WTC11 (cell line): ENCODE results near the gene VIPR2. TPM values are rescaled to one million over a fixed set of nuclear protein-coding genes. Genes with fewer than 3 reads are reported as not detected.

ENCODE experiments used
- ATAC-seq: fragments of 200-7000 bp; cut with Tn5 transposase; 2 replicates; pipeline ENCODE4 v1.10.0; 2021; ENCODE audit warnings: mild to moderate bottlenecking, moderate library complexity
- CTCF ChIA-PET: fragments of 300-600 bp; sonication (Branson Sonifier 250); formaldehyde crosslinking; loops from one replicate; lab custom pipeline; 2021; ENCODE audit warnings: antibody characterized with exemption; lab: Charles Lee
- POLR2A ChIA-PET: fragments of 350-600 bp; sonication (Branson Sonifier 250); formaldehyde crosslinking; loops from one replicate; lab custom pipeline; 2021; ENCODE audit warnings: antibody characterized with exemption; lab: Charles Lee
- DNase-seq: peaks from one replicate; pipeline ENCODE4 v3.0.0; 2021; ENCODE audit warnings: low spot score
- H3K27ac Mint-ChIP-seq: 2 replicates; pipeline ENCODE4 v1.8.0; 2021; ENCODE audit warnings: mixed read lengths
- H3K27me3 Mint-ChIP-seq: 2 replicates; pipeline ENCODE4 v1.8.0; 2021; ENCODE audit warnings: low read depth, mild to moderate bottlenecking, moderate library complexity, mixed read lengths
- H3K36me3 Mint-ChIP-seq: 2 replicates; pipeline ENCODE4 v1.8.0; 2021; ENCODE audit warnings: mixed read lengths
- H3K4me1 Mint-ChIP-seq: 2 replicates; pipeline ENCODE4 v1.8.0; 2022; ENCODE audit warnings: mixed read lengths
- H3K4me3 Mint-ChIP-seq: 2 replicates; pipeline ENCODE4 v1.8.0; 2021; ENCODE audit warnings: mild to moderate bottlenecking, moderate library complexity, mixed read lengths
- H3K9me3 Mint-ChIP-seq: 2 replicates; pipeline ENCODE4 v1.8.0; 2021; ENCODE audit warnings: mixed read lengths
- CREB1 ChIP-seq: sonication (generic); formaldehyde crosslinking; IDR thresholded peaks from 2 replicates; pipeline ENCODE4 v1.8.0; 2023; ENCODE audit warnings: mild to moderate bottlenecking, missing genetic modification reagents
- ESRRA ChIP-seq: sonication (generic); formaldehyde crosslinking; IDR thresholded peaks from 2 replicates; pipeline ENCODE4 v1.8.1; 2022; ENCODE audit warnings: mild to moderate bottlenecking, missing genetic modification reagents, borderline replicate concordance
- MXD4 ChIP-seq: fragments of 250-450 bp; sonication (Bioruptor Pico); IDR thresholded peaks from 2 replicates; pipeline ENCODE4 v1.8.0; 2021; ENCODE audit warnings: mild to moderate bottlenecking, moderate library complexity, borderline replicate concordance
- OVOL2 ChIP-seq: fragments of 250-450 bp; sonication (Bioruptor Pico); IDR thresholded peaks from 2 replicates; pipeline ENCODE4 v1.9.0; 2021; ENCODE audit warnings: mild to moderate bottlenecking, borderline replicate concordance
- SMAD3 ChIP-seq: sonication (generic); formaldehyde crosslinking; IDR thresholded peaks from 2 replicates; pipeline ENCODE4 v1.8.0; 2022; ENCODE audit warnings: missing genetic modification reagents, mild to moderate bottlenecking, borderline replicate concordance
- SP1 ChIP-seq: sonication (generic); formaldehyde crosslinking; conservative IDR thresholded peaks from 2 replicates; pipeline ENCODE4 v1.8.1; 2022; ENCODE audit warnings: missing genetic modification reagents
- TP53 ChIP-seq: sonication (generic); formaldehyde crosslinking; IDR thresholded peaks from 2 replicates; pipeline ENCODE4 v1.8.1; 2023; ENCODE audit warnings: mild to moderate bottlenecking, missing genetic modification reagents
- ZBTB21 ChIP-seq: sonication (generic); formaldehyde crosslinking; IDR thresholded peaks from 2 replicates; pipeline ENCODE4 v1.8.1; 2023; ENCODE audit warnings: mild to moderate bottlenecking, missing genetic modification reagents, borderline replicate concordance
- ZNF317 ChIP-seq: sonication (generic); formaldehyde crosslinking; IDR thresholded peaks from 2 replicates; pipeline ENCODE4 v1.8.1; 2023; ENCODE audit warnings: low read depth, mild to moderate bottlenecking, moderate library complexity, missing genetic modification reagents, borderline replicate concordance
- ZNF396 ChIP-seq: fragments of 250-450 bp; sonication (Bioruptor Pico); IDR thresholded peaks from 2 replicates; pipeline ENCODE4 v1.8.0; 2021; ENCODE audit warnings: mild to moderate bottlenecking, moderate library complexity, borderline replicate concordance
- ZNF416 ChIP-seq: fragments of 250-450 bp; sonication (Bioruptor Pico); IDR thresholded peaks from 2 replicates; pipeline ENCODE4 v1.9.0; 2021; ENCODE audit warnings: mild to moderate bottlenecking, inconsistent platforms
- ZNF671 ChIP-seq: fragments of 250-450 bp; sonication (Bioruptor Pico); IDR thresholded peaks from 2 replicates; pipeline ENCODE4 v1.8.0; 2021; ENCODE audit warnings: mild to moderate bottlenecking
- total RNA-seq: library from RNA; stranded (reverse); gene quantifications from 3 replicates; pipeline ENCODE4 v1.2.3, GENCODE V29; 2021
- TF ChIP-seq, protein P1 (sequence below): sonication (generic); formaldehyde crosslinking; conservative IDR thresholded peaks from 2 replicates; pipeline ENCODE4 v1.8.1; 2023; ENCODE audit warnings: mild to moderate bottlenecking, low read depth, missing genetic modification reagents, moderate library complexity
- TF ChIP-seq, protein P2 (sequence below): sonication (generic); formaldehyde crosslinking; IDR thresholded peaks from 2 replicates; pipeline ENCODE4 v1.8.1; 2022; ENCODE audit warnings: mild to moderate bottlenecking, missing genetic modification reagents, moderate library complexity, borderline replicate concordance
- TF ChIP-seq, protein P3 (sequence below): sonication (generic); formaldehyde crosslinking; IDR thresholded peaks from 2 replicates; pipeline ENCODE4 v1.8.1; 2023; ENCODE audit warnings: mild to moderate bottlenecking, missing genetic modification reagents, moderate library complexity
- TF ChIP-seq, protein P4 (sequence below): sonication (generic); formaldehyde crosslinking; IDR thresholded peaks from 2 replicates; pipeline ENCODE4 v1.8.1; 2022; ENCODE audit warnings: missing genetic modification reagents, borderline replicate concordance
- TF ChIP-seq, protein P5 (sequence below): sonication (generic); formaldehyde crosslinking; IDR thresholded peaks from 2 replicates; pipeline ENCODE4 v1.8.1; 2023; ENCODE audit warnings: mild to moderate bottlenecking, moderate library complexity, missing genetic modification reagents
- TF ChIP-seq, protein P6 (sequence below): sonication (generic); formaldehyde crosslinking; conservative IDR thresholded peaks from 2 replicates; pipeline ENCODE4 v1.8.1; 2022; ENCODE audit warnings: mild to moderate bottlenecking, missing genetic modification reagents
- TF ChIP-seq, protein P7 (sequence below): sonication (generic); formaldehyde crosslinking; IDR thresholded peaks from 2 replicates; pipeline ENCODE4 v1.8.0; 2022; ENCODE audit warnings: mild to moderate bottlenecking, missing genetic modification reagents
- TF ChIP-seq, protein P8 (sequence below): sonication (generic); formaldehyde crosslinking; IDR thresholded peaks from 2 replicates; pipeline ENCODE4 v1.8.0; 2022; ENCODE audit warnings: mild to moderate bottlenecking, missing genetic modification reagents
- TF ChIP-seq, protein P9 (sequence below): fragments of 250-450 bp; sonication (Bioruptor Pico); conservative IDR thresholded peaks from 2 replicates; pipeline ENCODE4 v1.9.0; 2021; ENCODE audit warnings: mild to moderate bottlenecking

Gene VIPR2
- total RNA-seq, 1 experiment from 2014 or later, result 7.5 TPM

DNA sequence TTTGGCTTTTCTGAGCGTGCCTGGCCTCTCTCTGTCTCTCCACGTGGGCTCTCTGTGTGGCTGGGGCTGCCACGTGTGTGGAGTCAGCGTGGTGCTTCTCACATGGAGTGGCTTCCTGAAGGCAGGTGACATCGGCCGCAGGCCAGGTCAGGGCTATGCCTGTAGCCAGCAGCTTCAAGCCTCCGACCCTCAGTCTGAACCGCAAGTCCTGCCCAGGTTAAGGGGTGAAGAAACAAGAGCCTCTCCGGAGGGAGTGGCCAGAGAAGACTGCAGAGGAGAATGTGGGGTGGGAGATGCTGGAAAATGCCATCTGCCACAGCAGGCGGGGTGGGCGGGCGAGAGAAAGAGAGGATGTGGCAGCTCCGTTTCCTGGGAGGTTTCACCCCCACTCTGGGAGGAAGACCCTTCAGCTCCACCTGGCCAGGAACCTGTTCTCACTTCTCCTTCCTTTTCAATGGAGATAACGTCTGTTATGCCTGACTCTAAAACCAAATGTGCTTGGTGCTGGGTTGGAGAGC is 14.3 kb upstream of the VIPR2 start:
- ATAC-seq, result no peak
- POLR2A ChIA-PET, result interaction anchor here (0.5 kb wide), 1 partner anchor 406 kb away, joined by 4 read pairs; no protein-coding TSS in a partner anchor
- CTCF ChIA-PET, result no interaction called here

DNA sequence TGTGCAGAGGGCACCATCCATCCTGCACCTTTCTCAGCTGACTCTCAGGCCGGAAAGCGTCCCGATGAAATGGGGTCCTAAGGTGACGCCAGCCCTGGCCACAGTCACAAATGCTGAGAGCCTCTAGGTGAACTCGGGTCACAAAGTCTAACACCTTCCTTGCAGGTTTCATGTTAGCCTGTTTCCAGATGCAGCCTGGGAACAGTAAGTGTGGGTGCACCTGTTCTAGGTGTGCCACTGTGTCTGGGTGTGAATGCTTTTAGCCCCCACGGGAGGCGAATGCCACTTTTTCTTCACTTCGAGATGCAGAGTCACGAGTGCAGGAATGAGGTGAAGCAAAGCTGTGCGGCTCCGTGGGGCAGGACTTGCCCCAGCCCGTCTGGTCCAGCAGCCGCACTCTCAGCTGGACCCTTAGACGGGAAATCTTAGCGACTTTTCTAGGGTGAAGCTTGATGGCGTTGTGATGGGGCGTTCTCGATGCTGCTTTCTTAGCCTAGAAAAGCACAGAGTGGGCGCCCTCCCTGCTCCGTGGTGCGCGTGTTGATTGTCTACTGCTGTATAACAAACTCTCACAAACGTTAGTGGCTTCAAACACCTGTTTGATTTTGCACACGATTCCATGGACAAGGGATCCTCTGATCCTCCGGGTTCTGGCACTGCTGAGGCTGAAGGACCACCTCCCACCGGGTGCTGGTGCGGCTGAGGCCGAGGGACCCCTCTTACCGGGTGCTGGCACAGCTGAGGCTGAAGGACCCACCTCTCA is 13.6 kb upstream of the VIPR2 start:
- POLR2A ChIA-PET, result interaction anchor here (0.5 kb wide), 1 partner anchor 405 kb away, joined by 4 read pairs; no protein-coding TSS in a partner anchor
- Mint-ChIP-seq H3K4me1 (peaks cover 6% of the 10 kb centered on the region; the same call in 1 of the 2 replicates), H3K27ac (no peak overlapping the region), H3K36me3 (no peaks in the 10 kb centered on the region), H3K27me3 (no peaks in the 10 kb centered on the region), H3K9me3 (no peaks in the 10 kb centered on the region), H3K4me3 (no peak overlapping the region)
- ATAC-seq (no peak), DNase-seq (no peak)
- CTCF ChIA-PET, result no interaction called here
- no peak for TF ChIP-seq OVOL2 (CRISPR knock-in tag)
- TF ChIP-seq ESRRA (CRISPR knock-in tag), result no peak
- no peak for TF ChIP-seq MXD4 (CRISPR knock-in tag)
- no peak for TF ChIP-seq SMAD3 (CRISPR knock-in tag)
- TF ChIP-seq, protein P1, sequence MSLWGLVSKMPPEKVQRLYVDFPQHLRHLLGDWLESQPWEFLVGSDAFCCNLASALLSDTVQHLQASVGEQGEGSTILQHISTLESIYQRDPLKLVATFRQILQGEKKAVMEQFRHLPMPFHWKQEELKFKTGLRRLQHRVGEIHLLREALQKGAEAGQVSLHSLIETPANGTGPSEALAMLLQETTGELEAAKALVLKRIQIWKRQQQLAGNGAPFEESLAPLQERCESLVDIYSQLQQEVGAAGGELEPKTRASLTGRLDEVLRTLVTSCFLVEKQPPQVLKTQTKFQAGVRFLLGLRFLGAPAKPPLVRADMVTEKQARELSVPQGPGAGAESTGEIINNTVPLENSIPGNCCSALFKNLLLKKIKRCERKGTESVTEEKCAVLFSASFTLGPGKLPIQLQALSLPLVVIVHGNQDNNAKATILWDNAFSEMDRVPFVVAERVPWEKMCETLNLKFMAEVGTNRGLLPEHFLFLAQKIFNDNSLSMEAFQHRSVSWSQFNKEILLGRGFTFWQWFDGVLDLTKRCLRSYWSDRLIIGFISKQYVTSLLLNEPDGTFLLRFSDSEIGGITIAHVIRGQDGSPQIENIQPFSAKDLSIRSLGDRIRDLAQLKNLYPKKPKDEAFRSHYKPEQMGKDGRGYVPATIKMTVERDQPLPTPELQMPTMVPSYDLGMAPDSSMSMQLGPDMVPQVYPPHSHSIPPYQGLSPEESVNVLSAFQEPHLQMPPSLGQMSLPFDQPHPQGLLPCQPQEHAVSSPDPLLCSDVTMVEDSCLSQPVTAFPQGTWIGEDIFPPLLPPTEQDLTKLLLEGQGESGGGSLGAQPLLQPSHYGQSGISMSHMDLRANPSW (CRISPR knock-in tag), result no peak
- TF ChIP-seq, protein P2, sequence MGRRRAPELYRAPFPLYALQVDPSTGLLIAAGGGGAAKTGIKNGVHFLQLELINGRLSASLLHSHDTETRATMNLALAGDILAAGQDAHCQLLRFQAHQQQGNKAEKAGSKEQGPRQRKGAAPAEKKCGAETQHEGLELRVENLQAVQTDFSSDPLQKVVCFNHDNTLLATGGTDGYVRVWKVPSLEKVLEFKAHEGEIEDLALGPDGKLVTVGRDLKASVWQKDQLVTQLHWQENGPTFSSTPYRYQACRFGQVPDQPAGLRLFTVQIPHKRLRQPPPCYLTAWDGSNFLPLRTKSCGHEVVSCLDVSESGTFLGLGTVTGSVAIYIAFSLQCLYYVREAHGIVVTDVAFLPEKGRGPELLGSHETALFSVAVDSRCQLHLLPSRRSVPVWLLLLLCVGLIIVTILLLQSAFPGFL (CRISPR knock-in tag), result no peak
- TF ChIP-seq, protein P3, sequence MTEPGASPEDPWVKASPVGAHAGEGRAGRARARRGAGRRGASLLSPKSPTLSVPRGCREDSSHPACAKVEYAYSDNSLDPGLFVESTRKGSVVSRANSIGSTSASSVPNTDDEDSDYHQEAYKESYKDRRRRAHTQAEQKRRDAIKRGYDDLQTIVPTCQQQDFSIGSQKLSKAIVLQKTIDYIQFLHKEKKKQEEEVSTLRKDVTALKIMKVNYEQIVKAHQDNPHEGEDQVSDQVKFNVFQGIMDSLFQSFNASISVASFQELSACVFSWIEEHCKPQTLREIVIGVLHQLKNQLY, result no peak
- TF ChIP-seq, protein P4, sequence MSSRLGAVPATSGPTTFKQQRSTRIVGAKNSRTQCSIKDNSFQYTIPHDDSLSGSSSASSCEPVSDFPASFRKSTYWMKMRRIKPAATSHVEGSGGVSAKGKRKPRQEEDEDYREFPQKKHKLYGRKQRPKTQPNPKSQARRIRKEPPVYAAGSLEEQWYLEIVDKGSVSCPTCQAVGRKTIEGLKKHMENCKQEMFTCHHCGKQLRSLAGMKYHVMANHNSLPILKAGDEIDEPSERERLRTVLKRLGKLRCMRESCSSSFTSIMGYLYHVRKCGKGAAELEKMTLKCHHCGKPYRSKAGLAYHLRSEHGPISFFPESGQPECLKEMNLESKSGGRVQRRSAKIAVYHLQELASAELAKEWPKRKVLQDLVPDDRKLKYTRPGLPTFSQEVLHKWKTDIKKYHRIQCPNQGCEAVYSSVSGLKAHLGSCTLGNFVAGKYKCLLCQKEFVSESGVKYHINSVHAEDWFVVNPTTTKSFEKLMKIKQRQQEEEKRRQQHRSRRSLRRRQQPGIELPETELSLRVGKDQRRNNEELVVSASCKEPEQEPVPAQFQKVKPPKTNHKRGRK (CRISPR knock-in tag), result no peak
- TF ChIP-seq, protein P5, sequence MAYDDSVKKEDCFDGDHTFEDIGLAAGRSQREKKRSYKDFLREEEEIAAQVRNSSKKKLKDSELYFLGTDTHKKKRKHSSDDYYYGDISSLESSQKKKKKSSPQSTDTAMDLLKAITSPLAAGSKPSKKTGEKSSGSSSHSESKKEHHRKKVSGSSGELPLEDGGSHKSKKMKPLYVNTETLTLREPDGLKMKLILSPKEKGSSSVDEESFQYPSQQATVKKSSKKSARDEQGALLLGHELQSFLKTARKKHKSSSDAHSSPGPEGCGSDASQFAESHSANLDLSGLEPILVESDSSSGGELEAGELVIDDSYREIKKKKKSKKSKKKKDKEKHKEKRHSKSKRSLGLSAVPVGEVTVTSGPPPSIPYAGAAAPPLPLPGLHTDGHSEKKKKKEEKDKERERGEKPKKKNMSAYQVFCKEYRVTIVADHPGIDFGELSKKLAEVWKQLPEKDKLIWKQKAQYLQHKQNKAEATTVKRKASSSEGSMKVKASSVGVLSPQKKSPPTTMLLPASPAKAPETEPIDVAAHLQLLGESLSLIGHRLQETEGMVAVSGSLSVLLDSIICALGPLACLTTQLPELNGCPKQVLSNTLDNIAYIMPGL (CRISPR knock-in tag), result no peak
- no peak for TF ChIP-seq SP1
- no peak for TF ChIP-seq CREB1

More for the DNA sequence above, 14.3 kb upstream of the VIPR2 start:
- no peak for DNase-seq
- Mint-ChIP-seq H3K36me3 (no peaks in the 10 kb centered on the region), H3K4me3 (no peak overlapping the region), H3K9me3 (no peaks in the 10 kb centered on the region), H3K27me3 (no peaks in the 10 kb centered on the region), H3K4me1 (peaks cover 6% of the 10 kb centered on the region; the same call in 1 of the 2 replicates), H3K27ac (no peak overlapping the region)
- TF ChIP-seq ZNF317, result no peak
- TF ChIP-seq ZNF396 (CRISPR knock-in tag), result no peak
- TF ChIP-seq TP53 (CRISPR knock-in tag), result no peak
- TF ChIP-seq, protein P6, sequence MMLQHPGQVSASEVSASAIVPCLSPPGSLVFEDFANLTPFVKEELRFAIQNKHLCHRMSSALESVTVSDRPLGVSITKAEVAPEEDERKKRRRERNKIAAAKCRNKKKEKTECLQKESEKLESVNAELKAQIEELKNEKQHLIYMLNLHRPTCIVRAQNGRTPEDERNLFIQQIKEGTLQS (CRISPR knock-in tag), result no peak
- no peak for TF ChIP-seq ZNF416 (CRISPR knock-in tag)
- TF ChIP-seq, protein P7, sequence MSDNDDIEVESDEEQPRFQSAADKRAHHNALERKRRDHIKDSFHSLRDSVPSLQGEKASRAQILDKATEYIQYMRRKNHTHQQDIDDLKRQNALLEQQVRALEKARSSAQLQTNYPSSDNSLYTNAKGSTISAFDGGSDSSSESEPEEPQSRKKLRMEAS, result no peak
- TF ChIP-seq ZBTB21 (CRISPR knock-in tag), result no peak
- TF ChIP-seq ZNF671 (CRISPR knock-in tag), result no peak
- TF ChIP-seq, protein P8, sequence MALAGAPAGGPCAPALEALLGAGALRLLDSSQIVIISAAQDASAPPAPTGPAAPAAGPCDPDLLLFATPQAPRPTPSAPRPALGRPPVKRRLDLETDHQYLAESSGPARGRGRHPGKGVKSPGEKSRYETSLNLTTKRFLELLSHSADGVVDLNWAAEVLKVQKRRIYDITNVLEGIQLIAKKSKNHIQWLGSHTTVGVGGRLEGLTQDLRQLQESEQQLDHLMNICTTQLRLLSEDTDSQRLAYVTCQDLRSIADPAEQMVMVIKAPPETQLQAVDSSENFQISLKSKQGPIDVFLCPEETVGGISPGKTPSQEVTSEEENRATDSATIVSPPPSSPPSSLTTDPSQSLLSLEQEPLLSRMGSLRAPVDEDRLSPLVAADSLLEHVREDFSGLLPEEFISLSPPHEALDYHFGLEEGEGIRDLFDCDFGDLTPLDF, result no peak
- TF ChIP-seq, protein P9, sequence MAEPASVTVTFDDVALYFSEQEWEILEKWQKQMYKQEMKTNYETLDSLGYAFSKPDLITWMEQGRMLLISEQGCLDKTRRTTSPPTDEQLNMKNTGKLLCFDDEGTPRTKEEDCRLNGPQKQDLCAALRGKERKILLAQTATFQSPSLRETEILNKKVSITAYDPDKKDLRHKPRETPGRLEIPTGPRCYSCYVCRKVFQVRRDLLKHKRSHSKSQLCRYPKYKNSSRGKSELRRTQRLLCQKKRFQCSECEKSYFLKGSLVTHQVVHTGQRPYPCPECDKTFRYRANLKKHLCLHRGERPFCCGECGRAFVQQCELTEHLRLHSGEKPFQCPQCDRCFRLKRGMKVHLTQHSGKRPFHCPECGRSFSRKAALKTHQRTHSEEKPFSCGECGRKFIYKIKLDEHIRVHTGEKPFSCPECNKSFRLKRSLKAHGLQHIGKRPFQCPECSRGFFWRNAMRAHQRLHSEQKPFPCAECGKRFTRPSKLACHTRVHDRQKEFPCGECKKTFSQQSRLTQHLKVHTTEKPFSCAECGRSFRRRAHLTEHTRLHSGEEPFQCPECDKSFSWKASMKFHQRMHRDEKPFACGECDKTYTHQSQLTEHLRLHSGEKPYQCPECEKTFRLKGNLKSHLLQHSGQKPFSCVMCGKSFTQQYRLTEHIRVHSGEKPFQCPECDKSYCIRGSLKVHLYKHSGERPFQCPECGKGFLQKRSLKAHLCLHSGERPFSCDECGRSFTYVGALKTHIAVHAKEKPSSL (CRISPR knock-in tag), result no peak
